Measurements from ENCODE around the gene AREG. TPM values are rescaled to one million over a fixed set of nuclear protein-coding genes. Genes with fewer than 3 reads are reported as not detected.
A peak's percentile ranks its signal among the peaks of the same experiment; 100 is the strongest.

AREG gene
- total and polyA plus RNA-seq, 9 of the 15 experiments (the other 6 are each of a cell fraction or from before 2014, with no cell fraction given), result 1.4 to 7.7 (median 5.4) TPM

DNA sequence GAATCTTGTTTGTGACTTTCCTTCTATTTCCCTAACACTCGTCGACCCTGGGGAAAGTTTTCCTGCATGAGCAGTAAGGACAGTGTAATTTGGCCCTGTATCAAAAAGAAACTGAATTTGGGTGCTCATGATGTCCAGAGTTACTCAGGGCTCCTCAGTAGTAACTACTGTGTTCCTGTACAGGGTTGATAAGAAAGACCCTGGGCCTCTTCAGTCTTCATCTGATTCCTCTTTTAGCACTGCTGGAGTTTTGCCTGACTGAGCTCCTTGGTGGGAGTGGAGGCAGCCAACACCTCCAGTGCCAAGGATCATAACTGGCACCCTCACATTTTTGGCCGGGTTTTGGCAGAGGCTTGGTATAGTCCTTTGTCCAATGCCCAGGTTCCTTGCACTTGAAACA is 7.1 kb upstream of the AREG start (continued):
- TF ChIP-seq KDM2B (CRISPR knock-in tag; IDR thresholded peaks at IDR 0.05), result no peak
- TF ChIP-seq POLR3A (IDR thresholded peaks at IDR 0.05; ENCODE audit: borderline replicate concordance, extremely low read depth, insufficient read depth, insufficient read length), result no peak
- TF ChIP-seq, protein P1, sequence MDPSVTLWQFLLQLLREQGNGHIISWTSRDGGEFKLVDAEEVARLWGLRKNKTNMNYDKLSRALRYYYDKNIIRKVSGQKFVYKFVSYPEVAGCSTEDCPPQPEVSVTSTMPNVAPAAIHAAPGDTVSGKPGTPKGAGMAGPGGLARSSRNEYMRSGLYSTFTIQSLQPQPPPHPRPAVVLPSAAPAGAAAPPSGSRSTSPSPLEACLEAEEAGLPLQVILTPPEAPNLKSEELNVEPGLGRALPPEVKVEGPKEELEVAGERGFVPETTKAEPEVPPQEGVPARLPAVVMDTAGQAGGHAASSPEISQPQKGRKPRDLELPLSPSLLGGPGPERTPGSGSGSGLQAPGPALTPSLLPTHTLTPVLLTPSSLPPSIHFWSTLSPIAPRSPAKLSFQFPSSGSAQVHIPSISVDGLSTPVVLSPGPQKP (CRISPR knock-in tag; IDR thresholded peaks at IDR 0.05), result no peak
- no peak for TF ChIP-seq PCBP2 (IDR thresholded peaks at IDR 0.05; ENCODE audit: low read depth, low read length, poor library complexity, severe bottlenecking)
- no peak for TF ChIP-seq STAT5B (CRISPR knock-in tag; IDR thresholded peaks at IDR 0.05)
- no peak for TF ChIP-seq SAFB2 (IDR thresholded peaks at IDR 0.05; ENCODE audit: borderline replicate concordance, low read depth, low read length, severe bottlenecking)
- no peak for TF ChIP-seq L3MBTL2 (IDR thresholded peaks at IDR 0.05)
- TF ChIP-seq, protein P2, sequence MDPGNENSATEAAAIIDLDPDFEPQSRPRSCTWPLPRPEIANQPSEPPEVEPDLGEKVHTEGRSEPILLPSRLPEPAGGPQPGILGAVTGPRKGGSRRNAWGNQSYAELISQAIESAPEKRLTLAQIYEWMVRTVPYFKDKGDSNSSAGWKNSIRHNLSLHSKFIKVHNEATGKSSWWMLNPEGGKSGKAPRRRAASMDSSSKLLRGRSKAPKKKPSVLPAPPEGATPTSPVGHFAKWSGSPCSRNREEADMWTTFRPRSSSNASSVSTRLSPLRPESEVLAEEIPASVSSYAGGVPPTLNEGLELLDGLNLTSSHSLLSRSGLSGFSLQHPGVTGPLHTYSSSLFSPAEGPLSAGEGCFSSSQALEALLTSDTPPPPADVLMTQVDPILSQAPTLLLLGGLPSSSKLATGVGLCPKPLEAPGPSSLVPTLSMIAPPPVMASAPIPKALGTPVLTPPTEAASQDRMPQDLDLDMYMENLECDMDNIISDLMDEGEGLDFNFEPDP (CRISPR knock-in tag; IDR thresholded peaks at IDR 0.05), result no peak
- no peak for TF ChIP-seq TBL1XR1 (IDR thresholded peaks at IDR 0.05; ENCODE audit: low read length in 2 of 2)
- TF ChIP-seq, protein P3, sequence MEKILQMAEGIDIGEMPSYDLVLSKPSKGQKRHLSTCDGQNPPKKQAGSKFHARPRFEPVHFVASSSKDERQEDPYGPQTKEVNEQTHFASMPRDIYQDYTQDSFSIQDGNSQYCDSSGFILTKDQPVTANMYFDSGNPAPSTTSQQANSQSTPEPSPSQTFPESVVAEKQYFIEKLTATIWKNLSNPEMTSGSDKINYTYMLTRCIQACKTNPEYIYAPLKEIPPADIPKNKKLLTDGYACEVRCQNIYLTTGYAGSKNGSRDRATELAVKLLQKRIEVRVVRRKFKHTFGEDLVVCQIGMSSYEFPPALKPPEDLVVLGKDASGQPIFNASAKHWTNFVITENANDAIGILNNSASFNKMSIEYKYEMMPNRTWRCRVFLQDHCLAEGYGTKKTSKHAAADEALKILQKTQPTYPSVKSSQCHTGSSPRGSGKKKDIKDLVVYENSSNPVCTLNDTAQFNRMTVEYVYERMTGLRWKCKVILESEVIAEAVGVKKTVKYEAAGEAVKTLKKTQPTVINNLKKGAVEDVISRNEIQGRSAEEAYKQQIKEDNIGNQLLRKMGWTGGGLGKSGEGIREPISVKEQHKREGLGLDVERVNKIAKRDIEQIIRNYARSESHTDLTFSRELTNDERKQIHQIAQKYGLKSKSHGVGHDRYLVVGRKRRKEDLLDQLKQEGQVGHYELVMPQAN (IDR thresholded peaks at IDR 0.05; ENCODE audit: borderline replicate concordance), result no peak
- no peak for TF ChIP-seq MXI1 (IDR thresholded peaks at IDR 0.05; ENCODE audit: low read depth, low read length)
- peak; percentile 24; the same call in 1 of the 2 replicates for TF ChIP-seq TAL1 (IDR thresholded peaks at IDR 0.05)
- TF ChIP-seq NFIC (IDR thresholded peaks at IDR 0.05), result peak; percentile 25; the same call in 1 of the 2 replicates
- TF ChIP-seq, protein P4, sequence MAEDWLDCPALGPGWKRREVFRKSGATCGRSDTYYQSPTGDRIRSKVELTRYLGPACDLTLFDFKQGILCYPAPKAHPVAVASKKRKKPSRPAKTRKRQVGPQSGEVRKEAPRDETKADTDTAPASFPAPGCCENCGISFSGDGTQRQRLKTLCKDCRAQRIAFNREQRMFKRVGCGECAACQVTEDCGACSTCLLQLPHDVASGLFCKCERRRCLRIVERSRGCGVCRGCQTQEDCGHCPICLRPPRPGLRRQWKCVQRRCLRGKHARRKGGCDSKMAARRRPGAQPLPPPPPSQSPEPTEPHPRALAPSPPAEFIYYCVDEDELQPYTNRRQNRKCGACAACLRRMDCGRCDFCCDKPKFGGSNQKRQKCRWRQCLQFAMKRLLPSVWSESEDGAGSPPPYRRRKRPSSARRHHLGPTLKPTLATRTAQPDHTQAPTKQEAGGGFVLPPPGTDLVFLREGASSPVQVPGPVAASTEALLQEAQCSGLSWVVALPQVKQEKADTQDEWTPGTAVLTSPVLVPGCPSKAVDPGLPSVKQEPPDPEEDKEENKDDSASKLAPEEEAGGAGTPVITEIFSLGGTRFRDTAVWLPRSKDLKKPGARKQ (CRISPR knock-in tag; IDR thresholded peaks at IDR 0.05), result no peak
- no peak for TF ChIP-seq GTF2A2 (tag; IDR thresholded peaks at IDR 0.05)
- no peak for TF ChIP-seq PHTF2 (CRISPR knock-in tag; IDR thresholded peaks at IDR 0.05)
- TF ChIP-seq YBX1 (IDR thresholded peaks at IDR 0.05), result no peak
- no peak for TF ChIP-seq NR4A1 (CRISPR knock-in tag; IDR thresholded peaks at IDR 0.05)
- no peak for TF ChIP-seq NR4A1 (tag; IDR thresholded peaks at IDR 0.05)
- TF ChIP-seq, protein P5, sequence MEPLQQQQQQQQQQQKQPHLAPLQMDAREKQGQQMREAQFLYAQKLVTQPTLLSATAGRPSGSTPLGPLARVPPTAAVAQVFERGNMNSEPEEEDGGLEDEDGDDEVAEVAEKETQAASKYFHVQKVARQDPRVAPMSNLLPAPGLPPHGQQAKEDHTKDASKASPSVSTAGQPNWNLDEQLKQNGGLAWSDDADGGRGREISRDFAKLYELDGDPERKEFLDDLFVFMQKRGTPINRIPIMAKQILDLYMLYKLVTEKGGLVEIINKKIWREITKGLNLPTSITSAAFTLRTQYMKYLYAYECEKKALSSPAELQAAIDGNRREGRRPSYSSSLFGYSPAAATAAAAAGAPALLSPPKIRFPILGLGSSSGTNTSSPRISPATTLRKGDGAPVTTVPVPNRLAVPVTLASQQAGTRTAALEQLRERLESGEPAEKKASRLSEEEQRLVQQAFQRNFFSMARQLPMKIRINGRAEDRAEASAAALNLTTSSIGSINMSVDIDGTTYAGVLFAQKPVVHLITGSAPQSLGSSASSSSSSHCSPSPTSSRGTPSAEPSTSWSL (CRISPR knock-in tag; IDR thresholded peaks at IDR 0.05; ENCODE audit: borderline replicate concordance), result no peak
- no peak for TF ChIP-seq ZNF583 (CRISPR knock-in tag; IDR thresholded peaks at IDR 0.05)
- no peak for TF ChIP-seq TFAM (CRISPR knock-in tag; conservative IDR thresholded peaks at IDR 0.05)
- TF ChIP-seq GABPB1 (CRISPR knock-in tag; IDR thresholded peaks at IDR 0.05), result no peak
- no peak for TF ChIP-seq ELF2 (CRISPR knock-in tag; IDR thresholded peaks at IDR 0.05)

Data from K562 (cell line).